IPS-11a (cell line): Measurements from ENCODE around the gene CDK19.
"Not testable (repeated sequence)": the region's sequence is repeated elsewhere in the genome, so short reads cannot be mapped to it uniquely, and the experiment has no call there.

Experiments
- H3K4me3 ChIP-seq: one replicate; pipeline ENCODE4 v1.5.1; 2013; ENCODE audit warnings: low read depth, low read length, control low read depth

Gene CDK19

GRCh38 chr6:110760589-110760988 lies 54.7 kb downstream of the CDK19 start:
- no peak overlapping the region for H3K4me3 ChIP-seq

GRCh38 chr6:110760098-110760497 lies 55.2 kb downstream of the CDK19 start:
- not testable (repeated sequence) for H3K4me3 ChIP-seq

- no peak overlapping the region for H3K4me3 ChIP-seq
Observed at GRCh38 chr6:110757926-110758325, 57.3 kb downstream of the CDK19 start.

- H3K4me3 ChIP-seq = no peak overlapping the region
Observed at GRCh38 chr6:110756817-110757216, 58.5 kb downstream of the CDK19 start.

- H3K4me3 ChIP-seq = no peak overlapping the region
Observed at GRCh38 chr6:110755411-110755834, 59.8 kb downstream of the CDK19 start.

- not testable (repeated sequence) for H3K4me3 ChIP-seq
Observed at GRCh38 chr6:110753936-110754668, 61.2 kb downstream of the CDK19 start.

GRCh38 chr6:110748453-110748852 lies 66.8 kb downstream of the CDK19 start:
- H3K4me3 ChIP-seq = no peak overlapping the region

- H3K4me3 ChIP-seq = no peak overlapping the region
Observed at GRCh38 chr6:110746680-110747079, 68.6 kb downstream of the CDK19 start.

- no peak overlapping the region for H3K4me3 ChIP-seq
Observed at GRCh38 chr6:110744991-110745390, 70.3 kb downstream of the CDK19 start.

GRCh38 chr6:110742552-110742951 lies 72.7 kb downstream of the CDK19 start:
- H3K4me3 ChIP-seq = not testable (repeated sequence)

- H3K4me3 ChIP-seq = no peak overlapping the region
Observed at GRCh38 chr6:110741517-110741916, 73.8 kb downstream of the CDK19 start.

GRCh38 chr6:110738899-110739365 lies 76.3 kb downstream of the CDK19 start:
- no peak overlapping the region for H3K4me3 ChIP-seq

- H3K4me3 ChIP-seq = no peak overlapping the region
Observed at GRCh38 chr6:110735666-110736065, 79.6 kb downstream of the CDK19 start.

GRCh38 chr6:110731898-110732297 lies 83.4 kb downstream of the CDK19 start:
- H3K4me3 ChIP-seq = no peak overlapping the region

- H3K4me3 ChIP-seq = no peak overlapping the region
Observed at GRCh38 chr6:110731196-110731595, 84.1 kb downstream of the CDK19 start.

- no peak overlapping the region for H3K4me3 ChIP-seq
Observed at GRCh38 chr6:110728501-110728900, 86.8 kb downstream of the CDK19 start.

- no peak overlapping the region for H3K4me3 ChIP-seq
Observed at GRCh38 chr6:110723017-110723416, 92.3 kb downstream of the CDK19 start.

GRCh38 chr6:110720066-110720465 lies 95.2 kb downstream of the CDK19 start:
- no peak overlapping the region for H3K4me3 ChIP-seq

GRCh38 chr6:110719601-110720000 lies 95.7 kb downstream of the CDK19 start:
- H3K4me3 ChIP-seq = not testable (repeated sequence)

GRCh38 chr6:110714143-110714542 lies 101.1 kb downstream of the CDK19 start:
- no peak overlapping the region for H3K4me3 ChIP-seq

- H3K4me3 ChIP-seq = no peak overlapping the region
Observed at GRCh38 chr6:110712238-110712637, 103.0 kb downstream of the CDK19 start.

GRCh38 chr6:110710115-110710514 lies 105.2 kb downstream of the CDK19 start:
- no peak overlapping the region for H3K4me3 ChIP-seq
